ENCODE measurements around the gene MSLN. TPM values are rescaled to one million over a fixed set of nuclear protein-coding genes. Genes with fewer than 3 reads are reported as not detected.
"Not testable (repeated sequence)": the region's sequence is repeated elsewhere in the genome, so short reads cannot be mapped to it uniquely, and the experiment has no call there.

The MSLN gene
- total RNA-seq, 2 donors from 2014 or later: 44.8 to 94.6 TPM

GRCh38 chr16:774086-775001, 13.8 kb downstream of the MSLN start:
- Histone ChIP-seq H3K4me3 (no peak overlapping the region), H3K36me3 (no peaks in the 10 kb centered on the region), H3K9me3 (no peaks in the 10 kb centered on the region), H3K27ac (no peak overlapping the region), H3K27me3 (no peaks in the 10 kb centered on the region), H3K4me1 (no peaks in the 10 kb centered on the region)
- no peak for DNase-seq (ENCODE audit: low spot score)
- no peak for TF ChIP-seq CTCF (IDR thresholded peaks at IDR 0.05)

GRCh38 chr16:775236-775796, 14.8 kb downstream of the MSLN start:
- Histone ChIP-seq H3K4me1 (no peaks in the 10 kb centered on the region), H3K9me3 (no peaks in the 10 kb centered on the region), H3K4me3 (no peak overlapping the region), H3K27ac (no peak overlapping the region), H3K36me3 (no peaks in the 10 kb centered on the region), H3K27me3 (no peaks in the 10 kb centered on the region)
- no peak for DNase-seq (ENCODE audit: low spot score)
- TF ChIP-seq CTCF (IDR thresholded peaks at IDR 0.05): no peak

GRCh38 chr16:776298-776697, 15.8 kb downstream of the MSLN start:
- not testable (repeated sequence) for DNase-seq (ENCODE audit: low spot score); H3K9me3 ChIP-seq; H3K36me3 ChIP-seq; H3K27me3 ChIP-seq; H3K27ac ChIP-seq; H3K4me1 ChIP-seq; H3K4me3 ChIP-seq

- DNase-seq (ENCODE audit: low spot score): no peak
- Histone ChIP-seq H3K27ac (no peak overlapping the region), H3K9me3 (no peaks in the 10 kb centered on the region), H3K4me3 (no peak overlapping the region), H3K27me3 (no peaks in the 10 kb centered on the region), H3K36me3 (no peaks in the 10 kb centered on the region), H3K4me1 (no peaks in the 10 kb centered on the region)
- TF ChIP-seq CTCF (IDR thresholded peaks at IDR 0.05): no peak
These were observed 16.3 kb downstream of the MSLN start for GRCh38 chr16:776824-777223.

- Histone ChIP-seq H3K36me3 (no peaks in the 10 kb centered on the region), H3K4me1 (no peaks in the 10 kb centered on the region), H3K27me3 (no peaks in the 10 kb centered on the region), H3K4me3 (no peak overlapping the region), H3K9me3 (no peaks in the 10 kb centered on the region), H3K27ac (no peak overlapping the region)
- no peak for DNase-seq (ENCODE audit: low spot score)
- TF ChIP-seq CTCF (IDR thresholded peaks at IDR 0.05): no peak
These were observed 17.3 kb downstream of the MSLN start for GRCh38 chr16:777826-778225.

GRCh38 chr16:778447-778846, 17.9 kb downstream of the MSLN start:
- DNase-seq (ENCODE audit: low spot score): no peak
- Histone ChIP-seq H3K27me3 (no peaks in the 10 kb centered on the region), H3K9me3 (no peaks in the 10 kb centered on the region), H3K36me3 (no peaks in the 10 kb centered on the region), H3K4me3 (no peak overlapping the region), H3K27ac (no peak overlapping the region), H3K4me1 (peaks cover 0 to 2% of the 10 kb centered on the region in 2 donors)
- TF ChIP-seq CTCF (IDR thresholded peaks at IDR 0.05): no peak
